LNCaP clone FGC (cell line): ENCODE results near the gene SORL1.

Experiments used
- DNase-seq: peaks from one replicate; pipeline ENCODE4 v3.0.0-alpha.2; 2011; ENCODE audit warnings: low read depth
- H3K4me3 ChIP-seq: 2 replicates; pipeline ENCODE4 v1.5.1; 2011; ENCODE audit warnings: mild to moderate bottlenecking, low read depth, low read length, control low read depth
- CTCF ChIP-seq: IDR thresholded peaks from 2 replicates; pipeline ENCODE4 v1.5.1; 2012; ENCODE audit warnings: mild to moderate bottlenecking; ENCODE audit not compliant: control insufficient read depth, insufficient read depth; ENCODE audit errors: extremely low read depth

SORL1 gene

GRCh38 chr11:121543836-121544380 is 91.8 kb downstream of the SORL1 start:
- no peak for TF ChIP-seq CTCF
- no peak for DNase-seq

GRCh38 chr11:121544956-121545355 is 92.8 kb downstream of the SORL1 start:
- DNase-seq: no peak
- H3K4me3 ChIP-seq: no peak overlapping the region
- TF ChIP-seq CTCF: no peak

More at GRCh38 chr11:121543836-121544380, 91.8 kb downstream of the SORL1 start:
- H3K4me3 ChIP-seq: no peak overlapping the region

GRCh38 chr11:121547574-121547973 is 95.5 kb downstream of the SORL1 start:
- TF ChIP-seq CTCF: no peak
- no peak overlapping the region for H3K4me3 ChIP-seq
- DNase-seq: no peak

GRCh38 chr11:121550247-121551030 is 98.3 kb downstream of the SORL1 start:
- no peak for DNase-seq
- no peak overlapping the region for H3K4me3 ChIP-seq
- no peak for TF ChIP-seq CTCF

- no peak overlapping the region for H3K4me3 ChIP-seq
- no peak for DNase-seq
- TF ChIP-seq CTCF: no peak
Measured at GRCh38 chr11:121551463-121551862, 99.3 kb downstream of the SORL1 start.

GRCh38 chr11:121552154-121552553 is 100.0 kb downstream of the SORL1 start:
- no peak overlapping the region for H3K4me3 ChIP-seq
- DNase-seq: no peak
- no peak for TF ChIP-seq CTCF

GRCh38 chr11:121552644-121553043 is 100.5 kb downstream of the SORL1 start:
- H3K4me3 ChIP-seq: no peak overlapping the region
- DNase-seq: no peak
- no peak for TF ChIP-seq CTCF
